Loucy (cell line): ENCODE data around the gene TYW1.
"Not testable (repeated sequence)": the region's sequence is repeated elsewhere in the genome, so short reads cannot be mapped to it uniquely, and the experiment has no call there.

Experiments
- EZH2phosphoT487 ChIP-seq: fragments of 200-600 bp; IDR thresholded peaks from 2 replicates; pipeline ENCODE4 v1.6.1; 2018; ENCODE audit warnings: antibody characterized with exemption, mild to moderate bottlenecking, moderate library complexity, borderline replicate concordance
- TF ChIP-seq, protein P1 (sequence below): fragments of 200-600 bp; sonication (generic); conservative IDR thresholded peaks from 2 replicates; pipeline ENCODE4 v1.5.1; 2014; ENCODE audit warnings: mild to moderate bottlenecking, antibody characterized with exemption, low read length

DNA sequence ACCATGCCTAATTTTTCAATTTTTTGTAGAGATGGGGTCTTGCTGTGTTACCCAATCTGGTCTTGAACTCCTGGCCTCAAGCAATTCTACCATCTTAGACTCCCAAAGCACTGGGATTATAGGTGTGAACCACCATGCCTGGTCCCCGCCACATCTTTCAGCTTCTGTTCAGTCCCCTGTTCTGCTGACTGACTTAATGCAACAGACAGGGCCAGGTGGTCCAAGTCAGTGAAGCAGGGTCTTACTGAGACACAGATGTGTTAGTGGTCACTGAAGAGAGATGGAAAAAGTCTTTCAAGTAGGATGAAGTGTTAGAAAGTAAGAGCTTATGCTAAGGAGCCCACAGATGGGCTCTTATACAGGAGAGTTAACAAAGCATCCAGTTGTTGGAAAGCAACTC lies 246.2 kb downstream of the TYW1 start:
- TF ChIP-seq, protein P1, sequence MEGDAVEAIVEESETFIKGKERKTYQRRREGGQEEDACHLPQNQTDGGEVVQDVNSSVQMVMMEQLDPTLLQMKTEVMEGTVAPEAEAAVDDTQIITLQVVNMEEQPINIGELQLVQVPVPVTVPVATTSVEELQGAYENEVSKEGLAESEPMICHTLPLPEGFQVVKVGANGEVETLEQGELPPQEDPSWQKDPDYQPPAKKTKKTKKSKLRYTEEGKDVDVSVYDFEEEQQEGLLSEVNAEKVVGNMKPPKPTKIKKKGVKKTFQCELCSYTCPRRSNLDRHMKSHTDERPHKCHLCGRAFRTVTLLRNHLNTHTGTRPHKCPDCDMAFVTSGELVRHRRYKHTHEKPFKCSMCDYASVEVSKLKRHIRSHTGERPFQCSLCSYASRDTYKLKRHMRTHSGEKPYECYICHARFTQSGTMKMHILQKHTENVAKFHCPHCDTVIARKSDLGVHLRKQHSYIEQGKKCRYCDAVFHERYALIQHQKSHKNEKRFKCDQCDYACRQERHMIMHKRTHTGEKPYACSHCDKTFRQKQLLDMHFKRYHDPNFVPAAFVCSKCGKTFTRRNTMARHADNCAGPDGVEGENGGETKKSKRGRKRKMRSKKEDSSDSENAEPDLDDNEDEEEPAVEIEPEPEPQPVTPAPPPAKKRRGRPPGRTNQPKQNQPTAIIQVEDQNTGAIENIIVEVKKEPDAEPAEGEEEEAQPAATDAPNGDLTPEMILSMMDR, result not testable (repeated sequence)
- not testable (repeated sequence) for TF ChIP-seq EZH2phosphoT487
